A673 (cell line): Measurements from ENCODE around the gene DIP2C. TPM values are rescaled to one million over a fixed set of nuclear protein-coding genes. Genes with fewer than 3 reads are reported as not detected.

Experiments used
- BruUV-seq: library from RNA; stranded (reverse); fragments of 400-500 nt; replicated peaks from 2 replicates; lab custom pipeline; 2021; lab: Mats Ljungman, UMichigan
- CTCF ChIA-PET: fragments of 300-600 bp; sonication (Branson Sonifier 250); formaldehyde crosslinking; loops from one replicate; lab custom pipeline; 2022; ENCODE audit warnings: antibody characterized with exemption; lab: Charles Lee
- POLR2A ChIA-PET: fragments of 300-600 bp; sonication (Branson Sonifier 250); formaldehyde crosslinking; loops from one replicate; lab custom pipeline; 2022; ENCODE audit warnings: antibody characterized with exemption; ENCODE audit not compliant: low non-redundant PET; lab: Charles Lee
- DNase-seq: peaks from one replicate; pipeline ENCODE4 v3.0.0-alpha.2; 2015; ENCODE audit warnings: low spot score
- H3K27ac ChIP-seq: fragments of 200-600 bp; sonication (generic); 2 replicates; pipeline ENCODE4 v1.5.1; 2016; ENCODE audit warnings: mixed run types, low read depth, mild to moderate bottlenecking, mixed read lengths, antibody characterized with exemption, low read length; ENCODE audit not compliant: poor library complexity, severe bottlenecking
- H3K27me3 ChIP-seq: fragments of 200-600 bp; sonication (generic); replicated peaks from 2 replicates; pipeline ENCODE4 v1.6.1; 2017; ENCODE audit warnings: mixed run types, low read depth, mild to moderate bottlenecking, mixed read lengths, antibody characterized with exemption, low read length; ENCODE audit not compliant: insufficient read depth, poor library complexity
- H3K36me3 ChIP-seq: fragments of 200-600 bp; sonication (generic); 2 replicates; pipeline ENCODE4 v1.6.1; 2016; ENCODE audit warnings: mixed run types, mild to moderate bottlenecking, mixed read lengths, antibody characterized with exemption, low read length; ENCODE audit not compliant: insufficient read depth, poor library complexity, severe bottlenecking
- H3K4me1 ChIP-seq: fragments of 200-600 bp; sonication (generic); 2 replicates; pipeline ENCODE4 v1.6.1; 2017; ENCODE audit warnings: mixed run types, mild to moderate bottlenecking, mixed read lengths, antibody characterized with exemption, low read length; ENCODE audit not compliant: insufficient read depth, poor library complexity, severe bottlenecking
- H3K4me3 ChIP-seq: fragments of 200-600 bp; sonication (generic); 2 replicates; pipeline ENCODE4 v1.5.1; 2016; ENCODE audit warnings: low read depth, mixed run types, mild to moderate bottlenecking, mixed read lengths, low read length; ENCODE audit not compliant: poor library complexity, severe bottlenecking
- H3K9me3 ChIP-seq: fragments of 200-600 bp; sonication (generic); 2 replicates; pipeline ENCODE4 v1.6.1; 2016; ENCODE audit warnings: mixed run types, low read depth, mild to moderate bottlenecking, mixed read lengths, antibody characterized with exemption, low read length; ENCODE audit not compliant: poor library complexity, severe bottlenecking
- CTCF ChIP-seq: fragments of 300-800, 200-600 bp; sonication (generic); conservative IDR thresholded peaks from 2 replicates; pipeline ENCODE4 v1.5.1; 2017; ENCODE audit warnings: low read depth, mild to moderate bottlenecking, antibody characterized with exemption, low read length, moderate library complexity, mixed read lengths
- EZH2 ChIP-seq: fragments of 200-600 bp; sonication (generic); IDR thresholded peaks from 2 replicates; pipeline ENCODE4 v1.6.1; 2017; ENCODE audit warnings: borderline replicate concordance, low read depth, mild to moderate bottlenecking, mixed read lengths, antibody characterized with exemption, low read length; ENCODE audit not compliant: poor library complexity, severe bottlenecking
- intact Hi-C: fragments of 100-400 bp; cut with micrococcal nuclease; formaldehyde crosslinking; loops from one replicate; pipeline ENCODE4 v1.10.0; 2022; ENCODE audit not compliant: unreplicated experiment
- total RNA-seq: library from RNA; stranded (reverse); gene quantifications from 2 replicates; pipeline ENCODE4 v1.2.3, GENCODE V29; 2021

DIP2C gene
- total RNA-seq, 1 experiment from 2014 or later = 13.2 TPM

DNA sequence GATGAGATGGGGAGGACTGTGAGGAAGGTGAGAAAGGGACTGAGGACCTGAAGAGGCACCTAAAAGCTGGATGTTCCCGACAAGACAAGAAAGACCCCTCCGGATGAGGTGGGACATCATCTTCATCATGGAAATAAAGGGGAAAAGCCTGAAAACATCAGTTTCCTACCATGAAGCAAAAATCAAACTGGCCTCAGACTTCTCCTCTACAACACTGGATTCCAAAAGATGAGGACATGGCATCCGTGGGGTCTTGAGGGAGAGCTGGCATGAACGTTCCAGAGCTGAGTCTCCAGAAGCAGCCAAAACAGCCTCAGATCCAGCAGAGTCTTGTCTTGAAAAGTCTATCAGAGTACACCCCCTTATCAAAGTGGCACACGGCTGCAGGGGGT is 44.5 kb downstream of the DIP2C start:
- no TSS peak for BruUV-seq
- CTCF ChIA-PET = no interaction called here
- H3K36me3 ChIP-seq = no peaks in the 10 kb centered on the region
- intact Hi-C loops = no loop called here
- DNase-seq = no peak
- peaks cover 10% of the 10 kb centered on the region for H3K9me3 ChIP-seq
- H3K27ac ChIP-seq = no peak overlapping the region
- H3K27me3 ChIP-seq = no peaks in the 10 kb centered on the region
- TF ChIP-seq EZH2 = no peak
- no peak for TF ChIP-seq CTCF
- POLR2A ChIA-PET = no interaction called here
- H3K4me3 ChIP-seq = no peak overlapping the region
- H3K4me1 ChIP-seq = no peaks in the 10 kb centered on the region

- Histone ChIP-seq H3K9me3 (peaks cover 10% of the 10 kb centered on the region), H3K36me3 (no peaks in the 10 kb centered on the region), H3K4me1 (no peaks in the 10 kb centered on the region), H3K27me3 (no peaks in the 10 kb centered on the region), H3K27ac (no peak overlapping the region), H3K4me3 (no peak overlapping the region)
- no TSS peak for BruUV-seq
- TF ChIP-seq EZH2 = no peak
- TF ChIP-seq CTCF = no peak
- ChIA-PET POLR2A (no interaction called here), CTCF (no interaction called here)
- intact Hi-C loops = no loop called here
- DNase-seq = no peak
Measured at GRCh38 chr10:644076-644942, 45.2 kb downstream of the DIP2C start.

GRCh38 chr10:642186-642890 is 47.1 kb downstream of the DIP2C start:
- TF ChIP-seq EZH2 (no peak), CTCF (no peak)
- Histone ChIP-seq H3K36me3 (no peaks in the 10 kb centered on the region), H3K9me3 (peaks cover 10% of the 10 kb centered on the region), H3K27me3 (no peaks in the 10 kb centered on the region), H3K4me3 (no peak overlapping the region), H3K4me1 (no peaks in the 10 kb centered on the region), H3K27ac (no peak overlapping the region)
- POLR2A ChIA-PET = no interaction called here
- CTCF ChIA-PET = no interaction called here
- no peak for DNase-seq
- intact Hi-C loops = no loop called here
- BruUV-seq = no TSS peak
